Ureter (tissue), 1 donor: ENCODE results near the gene NRAS. TPM values are rescaled to one million over a fixed set of nuclear protein-coding genes. Genes with fewer than 3 reads are reported as not detected.
"Not testable (repeated sequence)": the region's sequence is repeated elsewhere in the genome, so short reads cannot be mapped to it uniquely, and the experiment has no call there.

Source experiments
- DNase-seq: peaks from one replicate; pipeline ENCODE4 v3.0.0-alpha.2; 2020; ENCODE audit warnings: low spot score
- total RNA-seq: library from RNA; stranded (reverse); gene quantifications from one replicate; pipeline ENCODE4 v1.2.4, GENCODE V29; 2023
- donor health status: DM: yes; HTN: yes; CAD: no.

The NRAS gene
- 21.7 TPM for total RNA-seq

GRCh38 chr1:114716304-114717170 is at the start of gene NRAS:
Gene NRAS, minus strand, starts transcription at chr1:114716771. Its CDS starts 611 bp downstream, at chr1:114716160.
- peak; percentile 96 for DNase-seq

GRCh38 chr1:114764689-114765088 is 48.1 kb upstream of the NRAS start:
- no peak for DNase-seq

- no peak for DNase-seq
These were observed 41.8 kb upstream of the NRAS start for GRCh38 chr1:114758256-114758832.

GRCh38 chr1:114757455-114758255 is 41.1 kb upstream of the NRAS start, which contains the start of gene CSDE1:
Gene CSDE1, minus strand, starts transcription at chr1:114757984. Its CDS starts 18,094 bp downstream, at chr1:114739890.
- peak; percentile 98 for DNase-seq

- peak; percentile 57 for DNase-seq
These were observed 40.4 kb upstream of the NRAS start for GRCh38 chr1:114756949-114757454.

GRCh38 chr1:114756009-114756892 is 39.7 kb upstream of the NRAS start:
- DNase-seq: no peak

GRCh38 chr1:114755006-114755931 is 38.7 kb upstream of the NRAS start:
- DNase-seq: no peak

- not testable (repeated sequence) for DNase-seq
These were observed 37.1 kb upstream of the NRAS start for GRCh38 chr1:114753702-114754101.

- DNase-seq: no peak
These were observed 36.6 kb upstream of the NRAS start for GRCh38 chr1:114753143-114753542.

- DNase-seq: no peak
These were observed 34.2 kb upstream of the NRAS start for GRCh38 chr1:114750780-114751179.

GRCh38 chr1:114749835-114750234 is 33.3 kb upstream of the NRAS start:
- no peak for DNase-seq

- DNase-seq: no peak
These were observed 30.0 kb upstream of the NRAS start for GRCh38 chr1:114746450-114747121.

- no peak for DNase-seq
These were observed 28.7 kb upstream of the NRAS start for GRCh38 chr1:114745291-114745690.

- no peak for DNase-seq
These were observed 25.6 kb upstream of the NRAS start for GRCh38 chr1:114741963-114742746.

- DNase-seq: no peak
These were observed 23.8 kb upstream of the NRAS start for GRCh38 chr1:114740331-114740730.

- no peak for DNase-seq
These were observed 20.8 kb upstream of the NRAS start for GRCh38 chr1:114737314-114737849.

- DNase-seq: no peak
These were observed 18.9 kb upstream of the NRAS start for GRCh38 chr1:114735479-114735878.

- DNase-seq: no peak
These were observed 13.2 kb upstream of the NRAS start for GRCh38 chr1:114729782-114730181.
